ENCODE data around the gene P4HA3. TPM values are rescaled to one million over a fixed set of nuclear protein-coding genes. Genes with fewer than 3 reads are reported as not detected.
A peak's percentile ranks its signal among the peaks of the same experiment; 100 is the strongest.

P4HA3 gene
- polyA plus RNA-seq, 3 donors: 0.56 to 0.98 (median 0.90) TPM

DNA sequence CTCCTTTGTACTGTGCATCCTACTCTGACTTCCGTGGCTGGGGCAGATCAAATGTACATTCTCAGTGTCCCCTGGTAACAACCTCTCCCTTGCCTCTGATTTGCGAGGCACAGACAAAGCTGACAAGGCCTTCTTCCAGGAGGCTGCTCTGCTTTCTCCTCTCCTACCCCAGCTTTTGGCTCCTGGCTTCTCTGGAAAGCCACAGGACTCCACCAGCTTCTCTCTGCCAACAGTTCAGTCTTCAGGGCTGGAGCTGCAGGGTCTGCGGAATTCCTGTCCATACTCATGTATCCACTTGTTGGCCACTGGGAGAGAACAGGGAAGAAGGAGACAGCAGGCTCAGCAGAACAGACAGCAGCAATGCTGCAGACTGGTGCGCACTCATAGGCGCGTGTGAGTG is 44.4 kb downstream of the P4HA3 start:
- no peak for DNase-seq

DNA sequence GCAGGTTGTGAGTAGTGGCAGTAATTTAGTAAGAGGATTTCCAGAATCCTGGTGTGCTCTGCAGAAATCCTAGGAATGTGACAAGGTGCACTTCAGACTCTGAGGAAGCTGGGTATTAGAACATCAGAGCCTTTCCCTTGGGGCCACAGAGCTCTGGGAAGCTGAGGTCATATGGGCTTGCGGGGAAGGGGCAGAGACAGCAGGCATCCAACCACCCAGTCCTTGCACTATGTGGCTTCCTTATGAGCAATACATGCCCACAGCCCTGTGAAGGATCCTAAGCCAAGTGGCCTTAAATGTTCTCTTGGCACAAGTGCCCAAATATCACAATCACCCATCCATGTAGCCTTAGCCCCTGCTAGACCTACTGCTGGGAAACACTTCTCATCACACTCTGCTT is 46.2 kb downstream of the P4HA3 start:
- no peak for DNase-seq

DNA sequence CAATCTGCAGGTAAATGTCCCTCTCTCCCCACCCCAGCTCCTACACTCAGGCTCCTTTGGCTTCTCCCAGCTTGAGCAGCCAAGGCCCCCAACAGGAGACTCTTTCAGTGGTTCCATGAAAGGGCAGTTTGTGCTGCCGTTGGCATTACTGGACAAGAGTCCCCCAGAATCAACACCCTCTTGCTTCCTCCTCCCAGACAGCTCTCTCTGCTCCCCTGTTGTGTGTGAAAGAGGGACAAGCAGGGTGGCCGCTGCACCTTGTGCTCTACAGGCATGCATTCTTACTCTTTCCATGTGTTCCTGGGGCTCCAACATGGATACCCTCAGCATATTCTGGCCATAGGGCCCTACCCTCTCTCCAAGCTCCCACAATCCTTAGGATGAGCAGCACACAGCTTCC is 48.7 kb downstream of the P4HA3 start:
- DNase-seq: no peak

DNA sequence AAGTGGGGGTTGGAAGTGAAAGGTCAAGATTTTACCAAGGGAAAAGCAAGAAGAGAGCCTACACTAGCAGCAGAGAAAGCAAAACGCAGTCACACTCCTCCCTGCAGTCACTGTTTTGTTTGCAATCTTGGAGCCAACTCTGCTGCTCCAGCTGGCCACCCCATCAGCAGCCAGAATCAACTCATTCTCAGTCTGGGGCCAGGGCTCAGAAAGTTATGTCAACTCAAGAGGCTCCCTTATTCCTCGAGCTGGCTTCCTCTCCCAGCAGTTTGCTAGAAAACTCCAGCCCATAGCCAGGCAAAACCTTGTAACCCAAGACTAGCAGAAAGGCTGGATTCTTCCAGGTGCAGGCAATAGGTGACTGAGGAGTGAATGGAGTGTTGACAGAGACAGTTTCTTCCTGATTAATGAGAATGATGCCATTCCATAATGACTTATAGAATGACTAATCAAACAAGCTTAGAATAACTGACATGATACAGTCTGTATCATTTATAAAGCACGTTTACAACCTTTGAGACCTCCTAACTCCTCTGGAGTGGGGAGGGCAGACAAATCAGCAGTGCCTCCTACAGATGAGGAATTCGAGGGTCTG is 53.4 kb downstream of the P4HA3 start:
- peak; percentile 53 for DNase-seq

DNA sequence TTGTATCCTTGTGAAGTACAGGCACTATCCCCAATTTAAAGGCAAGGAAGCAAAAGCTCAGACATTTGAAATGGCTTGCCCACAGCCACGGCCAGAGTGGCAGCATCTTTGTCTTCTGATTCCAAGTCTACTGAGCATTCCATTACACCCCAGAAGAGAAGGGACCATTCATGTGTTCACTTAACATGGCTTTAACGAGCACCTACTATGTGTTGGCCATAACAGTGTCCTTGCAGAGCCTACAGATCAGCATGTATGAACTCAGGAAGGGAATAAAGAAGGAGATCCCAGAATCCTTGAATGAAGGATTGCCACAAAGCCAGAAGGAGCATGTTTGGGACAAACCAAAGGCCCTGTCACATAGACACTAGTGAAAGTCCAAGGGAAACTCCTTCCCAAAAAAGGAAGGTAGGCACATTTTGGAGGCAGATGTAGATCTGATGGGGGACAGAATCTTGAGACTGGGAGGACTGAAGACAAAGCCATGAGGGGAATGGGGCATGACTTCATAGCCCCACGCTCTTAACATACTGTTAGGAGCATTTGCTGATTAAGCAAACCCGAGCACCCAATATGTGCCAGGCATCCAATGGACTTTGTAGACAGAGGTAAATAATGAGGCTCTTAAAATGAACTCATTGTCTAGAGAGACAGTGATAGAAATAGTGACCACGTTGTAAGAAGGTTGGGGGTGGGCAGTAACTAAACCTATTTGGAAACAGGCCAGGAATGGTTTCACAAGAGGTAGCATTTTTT is 54.9 kb downstream of the P4HA3 start:
- no peak for DNase-seq

DNA sequence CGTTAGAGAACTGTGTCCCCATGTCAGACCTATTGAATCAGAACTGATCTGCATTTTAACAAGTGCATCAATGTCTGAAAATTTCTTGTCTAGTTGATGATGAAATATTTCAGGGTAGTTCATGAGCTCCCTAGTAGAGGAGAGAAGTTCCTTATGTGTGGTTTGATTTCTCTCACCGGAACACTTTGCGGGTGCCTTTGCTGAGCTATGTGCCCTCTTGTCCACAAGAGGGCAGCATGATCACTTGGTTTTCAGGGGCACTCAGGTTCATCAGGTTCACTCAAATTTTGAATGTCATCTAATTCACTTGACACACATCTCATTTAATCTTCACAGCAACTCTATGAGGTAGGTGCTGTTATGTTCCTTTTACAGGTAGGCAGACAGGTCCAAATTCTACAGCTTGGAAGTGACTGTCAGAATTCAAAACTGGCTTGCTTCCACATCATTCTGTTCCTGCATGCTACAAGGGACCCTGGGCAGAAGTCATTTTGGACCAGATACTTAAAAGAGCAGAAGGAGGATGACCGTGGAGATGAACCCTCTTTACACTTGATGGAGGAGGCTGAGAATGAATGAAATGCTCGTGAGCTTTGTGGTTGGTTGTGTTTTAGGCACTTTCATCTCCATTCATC is 55.6 kb downstream of the P4HA3 start:
- peak; percentile 40 for DNase-seq

DNA sequence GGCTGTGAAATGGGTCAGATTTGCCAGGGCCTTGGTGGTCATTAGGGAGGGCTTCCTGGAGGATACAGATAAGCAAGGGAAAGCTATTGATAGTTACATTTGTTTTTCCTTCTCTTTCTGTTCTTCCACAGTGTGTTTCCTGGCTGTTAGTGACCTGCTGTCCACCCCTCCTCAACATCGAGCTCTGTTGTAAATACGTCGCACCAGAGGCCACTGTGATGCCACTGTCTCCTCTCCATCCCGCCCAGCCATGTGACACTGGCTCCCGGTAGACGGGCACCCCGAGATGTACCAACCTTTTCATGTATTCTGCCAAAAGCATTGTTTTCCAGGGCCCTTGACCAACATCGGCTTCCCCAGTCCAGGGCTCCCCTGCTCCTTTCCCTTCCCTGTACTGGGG is 58.1 kb downstream of the P4HA3 start:
- no peak for DNase-seq

DNA sequence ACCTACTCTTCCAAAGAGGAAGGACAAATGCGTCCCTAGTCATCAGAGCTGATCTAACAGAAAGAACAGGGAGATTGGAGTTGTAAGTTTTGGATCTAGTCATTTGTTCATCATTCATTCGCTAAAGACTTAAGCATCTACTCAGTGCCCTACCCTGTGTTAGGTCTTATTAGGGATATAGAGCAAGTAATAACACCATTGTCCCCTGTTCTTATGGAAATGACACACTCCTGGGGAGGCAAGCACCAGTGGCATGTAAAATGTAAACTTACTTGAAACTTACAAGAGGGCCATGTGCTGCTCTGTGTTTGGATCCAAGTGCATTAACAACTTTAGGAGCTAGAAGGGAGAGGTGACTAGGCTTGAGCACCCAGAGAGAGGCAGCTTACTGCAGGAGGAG is 61.9 kb downstream of the P4HA3 start:
- no peak for DNase-seq

DNA sequence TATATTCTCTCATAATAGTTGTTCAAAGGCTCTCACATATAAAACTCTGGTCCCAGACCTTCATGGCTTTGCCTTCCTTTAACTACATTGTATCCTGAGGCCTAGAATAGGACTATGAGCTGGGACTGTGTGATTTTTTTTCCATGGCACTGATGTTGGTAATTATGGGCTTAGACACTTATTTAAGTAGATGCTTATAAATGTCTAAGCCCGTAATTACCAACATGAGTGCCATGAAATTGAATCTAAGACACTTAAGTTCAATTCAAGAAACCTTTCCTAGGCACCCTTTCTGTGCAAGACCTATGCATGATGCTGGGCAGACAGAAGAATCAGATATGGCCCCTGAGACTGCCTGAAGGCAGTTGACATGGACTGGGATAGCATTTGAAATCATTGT is 63.0 kb downstream of the P4HA3 start:
- DNase-seq: no peak

DNA sequence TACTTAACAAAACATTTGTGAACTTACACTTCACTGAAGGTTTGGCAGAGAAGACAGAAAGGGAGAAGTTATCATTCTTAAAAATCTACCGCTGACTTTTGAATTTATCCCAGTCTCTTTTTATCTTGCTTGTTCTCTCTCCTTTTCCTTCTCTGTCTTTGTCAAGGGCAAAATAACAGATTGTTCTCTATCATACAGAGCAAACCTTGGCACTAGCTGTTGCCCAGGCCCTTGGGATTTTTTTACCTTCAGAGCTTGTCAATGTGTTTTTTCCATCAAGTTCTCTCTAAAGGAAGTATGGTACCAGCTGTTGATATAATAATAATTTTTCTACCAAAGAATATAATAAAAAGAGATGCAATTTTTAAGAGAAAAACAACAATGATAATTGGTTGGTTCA is 73.2 kb downstream of the P4HA3 start:
- no peak for DNase-seq

DNA sequence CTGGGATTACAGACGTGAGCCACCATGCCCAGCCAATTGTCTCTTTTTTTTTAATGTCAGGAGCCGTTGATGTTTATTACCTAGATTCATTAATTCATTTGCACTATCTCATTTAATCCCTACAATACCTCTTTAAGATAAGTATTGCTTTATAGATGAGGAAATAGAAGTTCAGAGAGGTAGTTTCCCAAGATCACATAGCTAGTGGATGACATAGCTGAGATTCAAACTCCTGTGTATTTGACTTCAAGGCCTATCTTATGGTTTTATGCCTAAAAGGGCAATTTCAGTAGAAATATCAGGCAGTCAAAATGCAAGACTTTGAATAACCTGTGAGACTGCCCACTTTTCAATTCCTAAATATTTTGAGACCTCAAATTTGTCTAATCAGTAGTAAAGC is 73.9 kb downstream of the P4HA3 start:
- no peak for DNase-seq

DNA sequence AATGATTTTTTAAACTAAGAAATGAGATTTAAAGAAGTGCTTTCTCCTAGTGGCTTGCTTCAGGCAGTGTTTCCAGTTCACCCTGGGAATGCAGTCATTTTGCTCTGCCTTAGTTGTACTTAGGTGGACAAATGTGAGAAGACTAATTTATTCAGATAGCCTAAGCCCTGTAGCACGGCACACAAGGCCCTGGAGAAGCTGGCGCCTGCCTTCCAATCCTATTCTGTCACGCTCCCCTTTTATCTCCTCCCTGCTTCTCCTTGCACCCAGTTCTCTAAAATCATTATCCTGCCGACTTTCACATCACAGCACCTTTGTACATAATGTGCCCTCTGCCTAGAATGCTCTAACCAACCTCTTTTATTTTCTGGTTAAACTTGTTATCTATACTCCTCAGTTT is 76.3 kb downstream of the P4HA3 start:
- no peak for DNase-seq

DNA sequence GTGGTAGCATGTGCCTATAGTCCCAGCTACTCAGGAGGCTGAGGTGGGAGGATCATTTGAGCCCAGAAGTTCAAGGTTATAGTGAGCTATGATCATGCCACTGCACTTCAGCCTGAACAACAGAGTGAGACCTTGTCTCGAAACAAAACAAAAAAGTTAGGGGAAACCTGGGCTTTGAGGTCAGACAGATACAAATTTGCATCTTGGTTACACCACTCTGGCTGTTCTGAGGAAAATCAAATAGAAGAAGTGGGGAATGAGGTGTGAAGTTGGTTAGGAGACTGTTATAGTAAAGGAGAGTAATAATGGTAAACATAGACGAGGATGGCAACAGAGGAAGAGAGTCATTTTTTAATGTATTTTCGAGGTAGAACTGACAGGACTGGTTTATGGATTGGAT is 77.8 kb downstream of the P4HA3 start:
- DNase-seq: no peak

DNA sequence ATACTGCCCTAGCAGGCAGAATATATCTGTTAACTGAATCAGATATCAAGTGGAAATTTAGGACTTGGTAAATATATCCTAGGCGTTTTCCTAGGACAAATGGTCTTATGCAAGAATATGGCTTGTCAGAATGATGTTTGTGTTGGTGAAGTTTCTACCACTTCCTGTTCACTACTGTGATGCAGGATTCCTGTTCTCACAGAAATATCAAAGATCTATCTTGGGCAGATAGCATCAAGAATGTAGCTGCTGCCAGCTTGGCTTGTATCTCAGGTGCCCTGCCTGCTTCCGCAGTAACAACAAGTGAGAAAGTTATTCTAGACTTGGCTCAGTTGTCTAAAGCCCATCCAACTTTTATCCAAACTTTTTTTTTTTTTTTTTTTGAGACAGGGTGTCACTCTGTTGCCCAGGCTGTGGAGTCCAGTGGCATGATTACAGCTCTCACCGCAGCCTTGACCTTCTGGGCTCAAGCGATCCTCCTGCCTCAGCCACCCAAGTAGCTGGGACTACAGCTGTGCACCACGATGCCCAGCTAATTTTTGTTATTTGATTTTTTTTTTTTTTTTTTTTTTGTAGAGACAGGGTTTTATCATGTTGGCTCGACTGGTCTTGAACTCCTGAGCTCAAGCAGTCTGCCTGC is 79.0 kb downstream of the P4HA3 start:
- DNase-seq: no peak

DNA sequence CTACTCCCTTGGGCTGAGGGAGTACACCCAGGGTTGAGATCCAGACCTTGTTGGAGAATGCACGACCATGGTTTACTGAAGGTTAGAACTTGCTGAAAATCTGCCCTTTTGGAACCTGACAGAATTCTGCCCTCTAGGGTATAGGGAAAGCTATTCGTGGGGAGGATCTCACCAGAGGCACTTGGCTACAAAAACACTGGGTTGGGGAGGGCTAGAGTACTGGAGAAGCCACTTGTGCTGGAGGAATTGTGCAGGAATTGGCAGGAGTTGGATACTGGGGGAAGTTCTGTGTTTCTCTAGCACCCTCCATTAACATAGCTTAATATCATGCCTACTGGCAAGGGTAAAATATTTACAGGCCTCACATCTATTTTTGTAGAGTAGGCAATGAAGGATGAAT is 84.5 kb downstream of the P4HA3 start:
- DNase-seq: no peak

DNA sequence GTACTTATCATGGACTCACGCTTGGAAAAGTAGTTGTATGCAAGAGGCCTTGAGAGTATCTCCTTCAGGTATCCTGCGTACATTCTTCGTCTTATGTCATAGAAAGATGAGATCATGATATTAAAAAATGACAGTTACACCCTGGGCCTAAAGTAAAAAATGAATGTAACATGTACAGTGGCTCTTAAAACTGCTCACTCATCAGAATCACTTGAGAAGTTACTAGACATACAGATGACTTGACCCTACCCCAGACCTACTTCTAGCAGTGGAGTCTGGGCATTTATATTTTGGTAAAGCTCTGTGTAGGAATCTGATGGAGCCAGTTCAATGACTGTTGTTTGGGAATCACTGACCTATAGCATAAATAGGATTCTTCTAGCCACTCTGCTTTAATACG is 85.9 kb downstream of the P4HA3 start:
- no peak for DNase-seq

DNA sequence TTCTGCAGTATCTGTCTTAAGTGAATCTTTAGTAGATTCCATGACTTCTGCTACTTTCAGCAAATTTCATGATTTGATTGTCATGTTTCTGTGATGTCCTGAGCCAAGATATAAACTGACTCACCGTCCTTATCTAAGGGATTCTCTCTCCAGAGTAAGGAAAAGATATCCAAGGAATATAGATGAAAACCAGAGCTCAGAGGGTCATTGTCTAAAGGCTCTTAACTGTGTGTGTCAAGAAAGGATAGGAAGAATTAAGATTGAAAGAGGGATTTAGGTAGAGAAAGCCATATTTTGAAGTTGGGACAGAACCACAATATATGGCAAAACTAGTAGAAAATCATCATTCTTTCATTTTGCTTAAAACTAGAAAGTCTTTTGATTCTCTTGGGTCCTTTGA is 89.6 kb downstream of the P4HA3 start:
- no peak for DNase-seq

DNA sequence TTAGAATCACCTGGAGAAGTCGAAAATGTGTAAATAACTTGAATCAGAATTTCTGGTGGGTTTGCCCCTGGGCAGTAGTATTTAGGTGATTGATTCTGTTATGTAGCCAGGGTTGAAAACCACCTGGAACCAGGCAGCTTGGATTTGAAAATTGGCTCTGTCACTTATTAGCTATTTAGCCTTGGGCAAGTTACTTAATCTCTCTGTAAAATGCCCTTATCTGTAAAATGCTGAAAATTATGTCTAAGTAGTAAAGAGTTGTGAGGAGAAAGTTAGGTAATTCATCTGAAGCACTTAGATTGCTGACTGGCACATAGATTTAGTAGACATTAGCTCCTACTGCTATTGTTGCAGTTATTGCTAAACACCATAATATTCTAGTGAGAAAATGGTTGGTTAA is 91.1 kb downstream of the P4HA3 start:
- peak; percentile 14 for DNase-seq

Other genes starting within 250 kb of the P4HA3 start
- gene C2CD3, start 140.6 kb downstream of the P4HA3 start, polyA plus RNA-seq (ENCODE audit: insufficient read length in 3 of 3): 10 to 100 TPM; 21.2 to 26.8 (median 25.7) TPM
- 10 to 100 TPM; 40.2 to 43.1 (median 41.1) TPM for gene PPME1, start 140.4 kb downstream of the P4HA3 start, polyA plus RNA-seq (ENCODE audit: insufficient read length in 3 of 3)
- 1 to 10 TPM; 2.6 to 4.3 (median 3.8) TPM for gene PGM2L1, start 86.8 kb upstream of the P4HA3 start, polyA plus RNA-seq (ENCODE audit: insufficient read length in 3 of 3)
- 10 to 100 TPM; 29.0 to 36.6 (median 35.0) TPM for gene KCNE3, start 155.9 kb upstream of the P4HA3 start, polyA plus RNA-seq (ENCODE audit: insufficient read length in 3 of 3)
- 10 to 100 TPM in 2 of 3 donors, 1 to 10 TPM in 1; 8.6 to 10.9 (median 10.2) TPM for gene LIPT2, start 182.1 kb upstream of the P4HA3 start, polyA plus RNA-seq (ENCODE audit: insufficient read length in 3 of 3)

All from renal pelvis (tissue), 4 donors.